H1 (cell line): ENCODE results near the gene INPP5A. TPM values are rescaled to one million over a fixed set of nuclear protein-coding genes. Genes with fewer than 3 reads are reported as not detected.

Experiments used
- CTCF ChIA-PET: fragments of 300-600 bp; sonication (Branson Sonifier 250); formaldehyde crosslinking; loops from one replicate; lab custom pipeline; 2021; ENCODE audit not compliant: partially characterized antibody; lab: Charles Lee
- POLR2A ChIA-PET: fragments of 300-600 bp; sonication (Branson Sonifier 250); formaldehyde crosslinking; loops from one replicate; lab custom pipeline; 2021; ENCODE audit warnings: inconsistent platforms; ENCODE audit not compliant: partially characterized antibody; lab: Charles Lee
- DNase-seq, 2 experiments: peaks; one replicate each; pipeline versions ENCODE4 v3.0.0 to v3.0.0-alpha.2; 2010 to 2022; ENCODE audit warnings: low spot score in 2 of 2, low read depth in 1 of 2, mixed read lengths in 1 of 2
- FAIRE-seq: peaks from 2 replicates; lab custom pipeline; 2011; peaks lifted over from hg19 to GRCh38; lab: Jason Lieb, UNC
- H2AFZ ChIP-seq: 2 replicates; pipeline ENCODE4 v1.8.1; 2012; ENCODE audit warnings: low read length, inconsistent platforms
- H2AK5ac ChIP-seq: 2 replicates; pipeline ENCODE4 v1.6.1; 2013; ENCODE audit warnings: low read depth, low read length
- H2BK120ac ChIP-seq: replicated peaks from 2 replicates; pipeline ENCODE3; 2013; ENCODE audit warnings: low read depth, low read length, inconsistent platforms
- H2BK12ac ChIP-seq: 2 replicates; pipeline ENCODE4 v1.6.1; 2013; ENCODE audit warnings: low read depth, low read length
- H2BK15ac ChIP-seq: 2 replicates; pipeline ENCODE4 v1.6.1; 2013; ENCODE audit warnings: low read length
- H2BK20ac ChIP-seq: 2 replicates; pipeline ENCODE4 v1.6.1; 2013; ENCODE audit warnings: low read length
- H2BK5ac ChIP-seq: 2 replicates; pipeline ENCODE4 v1.6.1; 2013; ENCODE audit warnings: low read depth, low read length
- H3K14ac ChIP-seq: 2 replicates; pipeline ENCODE4 v1.6.1; 2013; ENCODE audit warnings: inconsistent platforms; ENCODE audit not compliant: insufficient read length
- H3K18ac ChIP-seq: 2 replicates; pipeline ENCODE4 v1.6.1; 2013; ENCODE audit warnings: low read length; ENCODE audit errors: extremely low read depth
- H3K23ac ChIP-seq: 2 replicates; pipeline ENCODE4 v1.6.1; 2013; ENCODE audit warnings: inconsistent platforms; ENCODE audit not compliant: insufficient read length
- H3K23me2 ChIP-seq: 2 replicates; pipeline ENCODE4 v1.6.1; 2013; ENCODE audit warnings: low read depth, low read length
- H3K27ac ChIP-seq: 2 replicates; pipeline ENCODE4 v1.6.1; 2011; ENCODE audit warnings: low read depth, low read length, inconsistent platforms
- H3K27me3 ChIP-seq, 4 experiments: replicated peaks in 1 of 4; 1 replicate in 1 of 4; 2 replicates in 3 of 4; pipeline versions ENCODE4 v1.6.1 to v1.8.1; 2011 to 2013; ENCODE audit warnings: low read length in 3 of 4, mild to moderate bottlenecking in 3 of 4, inconsistent platforms in 2 of 4, mixed read lengths in 2 of 4, moderate library complexity in 1 of 4; ENCODE audit not compliant: control insufficient read depth in 3 of 4, insufficient read depth in 3 of 4; ENCODE audit errors: extremely low read depth in 1 of 4
- H3K36me3 ChIP-seq, 4 experiments: 2 replicates each; pipeline versions ENCODE4 v1.6.1 to v1.8.1; 2011 to 2013; ENCODE audit warnings: mild to moderate bottlenecking in 4 of 4, low read length in 3 of 4, moderate library complexity in 2 of 4, control low read depth in 1 of 4, inconsistent platforms in 1 of 4; ENCODE audit not compliant: insufficient read depth in 4 of 4, control insufficient read depth in 2 of 4
- H3K4ac ChIP-seq: replicated peaks from 2 replicates; pipeline ENCODE3; 2013; ENCODE audit warnings: low read length, low read depth, mixed read lengths, inconsistent platforms; ENCODE audit not compliant: insufficient read length
- H3K4me1 ChIP-seq, 4 experiments: replicated peaks in 1 of 4; 1 replicate in 1 of 4; 2 replicates in 3 of 4; pipeline versions ENCODE4 v1.6.1 to v1.8.1; 2011 to 2013; ENCODE audit warnings: low read length in 3 of 4, inconsistent platforms in 2 of 4, mixed read lengths in 1 of 4; ENCODE audit not compliant: insufficient read depth in 4 of 4, control insufficient read depth in 3 of 4
- H3K4me2 ChIP-seq, 2 experiments: 2 replicates each; pipeline versions ENCODE4 v1.6.1 to v1.8.1; 2011 to 2013; ENCODE audit warnings: low read depth in 2 of 2, low read length in 2 of 2, control low read depth in 1 of 2, inconsistent platforms in 1 of 2, mild to moderate bottlenecking in 1 of 2; ENCODE audit not compliant: insufficient read depth in 1 of 2
- H3K4me3 ChIP-seq, 4 experiments: fragments of 200-600, 300-600 bp in 1 of 4; sonication (generic), shearing (Covaris generic), sonication (Bioruptor Twin) in 1 of 4; 2 replicates each; pipeline versions ENCODE4 v1.5.1 to v1.8.1; 2011 to 2016; ENCODE audit warnings: low read length in 4 of 4, low read depth in 3 of 4, control low read depth in 2 of 4, inconsistent platforms in 2 of 4, mild to moderate bottlenecking in 2 of 4, mixed read lengths in 1 of 4, moderate library complexity in 1 of 4; ENCODE audit not compliant: insufficient read depth in 2 of 4; ENCODE audit errors: extremely low read depth in 1 of 4
- H3K56ac ChIP-seq: replicated peaks from 2 replicates; pipeline ENCODE3; 2013; ENCODE audit warnings: low read depth, mild to moderate bottlenecking, mixed read lengths, low read length, inconsistent platforms; ENCODE audit not compliant: insufficient read length
- H3K79me1 ChIP-seq: 2 replicates; pipeline ENCODE4 v1.6.1; 2013; ENCODE audit warnings: low read depth, low read length, control low read depth
- H3K79me2 ChIP-seq, 2 experiments: 2 replicates each; pipeline versions ENCODE4 v1.6.1 to v1.8.1; 2012 to 2013; ENCODE audit warnings: low read length in 2 of 2, mild to moderate bottlenecking in 2 of 2, inconsistent platforms in 1 of 2; ENCODE audit not compliant: insufficient read depth in 2 of 2, control insufficient read depth in 1 of 2
- H3K9ac ChIP-seq, 4 experiments: replicated peaks in 1 of 4; 1 replicate in 1 of 4; 2 replicates in 3 of 4; pipeline versions ENCODE4 v1.6.1 to v1.8.1; 2011 to 2013; ENCODE audit warnings: low read depth in 3 of 4, low read length in 3 of 4, control low read depth in 2 of 4, mild to moderate bottlenecking in 2 of 4, moderate library complexity in 2 of 4, inconsistent platforms in 1 of 4; ENCODE audit errors: extremely low read depth in 1 of 4
- H3K9me3 ChIP-seq, 2 experiments: 2 replicates each; pipeline versions ENCODE4 v1.6.1 to v1.8.1; 2012 to 2013; ENCODE audit warnings: mild to moderate bottlenecking in 2 of 2, moderate library complexity in 2 of 2, control low read depth in 1 of 2, inconsistent platforms in 1 of 2, low read depth in 1 of 2, low read length in 1 of 2, mixed read lengths in 1 of 2; ENCODE audit not compliant: insufficient read depth in 2 of 2
- H4K20me1 ChIP-seq, 2 experiments: replicated peaks in 1 of 2; 2 replicates each; pipeline versions ENCODE3 to v1.8.1; 2011 to 2013; ENCODE audit warnings: inconsistent platforms in 2 of 2, low read length in 2 of 2, mild to moderate bottlenecking in 1 of 2; ENCODE audit not compliant: insufficient read depth in 2 of 2, control insufficient read depth in 1 of 2
- H4K5ac ChIP-seq: 2 replicates; pipeline ENCODE4 v1.6.1; 2013; ENCODE audit warnings: low read length, low read depth, mixed read lengths, inconsistent platforms; ENCODE audit not compliant: insufficient read length
- H4K8ac ChIP-seq: 2 replicates; pipeline ENCODE4 v1.8.0; 2013; ENCODE audit warnings: mild to moderate bottlenecking, moderate library complexity, low read length, inconsistent platforms; ENCODE audit not compliant: insufficient read depth; ENCODE audit errors: extremely low read depth
- H4K91ac ChIP-seq: replicated peaks from 2 replicates; pipeline ENCODE3; 2013; ENCODE audit warnings: low read length, mixed read lengths, inconsistent platforms; ENCODE audit not compliant: insufficient read length
- EZH2 ChIP-seq: fragments of 200-600 bp; sonication (generic); IDR thresholded peaks from 2 replicates; pipeline ENCODE4 v1.7.1; 2012; ENCODE audit warnings: low read depth, mild to moderate bottlenecking, moderate library complexity, low read length, inconsistent platforms; ENCODE audit not compliant: severe bottlenecking
- HDAC2 ChIP-seq, 2 experiments: fragments of 300-600 bp in 1 of 2; sonication (generic) in 1 of 2; IDR thresholded peaks; 2 replicates each; pipeline ENCODE4 v1.6.1; 2011 to 2012; ENCODE audit warnings: low read depth in 2 of 2, low read length in 2 of 2, mild to moderate bottlenecking in 2 of 2, moderate library complexity in 2 of 2, borderline replicate concordance in 1 of 2, inconsistent platforms in 1 of 2
- SP4 ChIP-seq: IDR thresholded peaks from 2 replicates; pipeline ENCODE4 v1.6.1; 2012; ENCODE audit warnings: low read length, inconsistent platforms
- SRF ChIP-seq: IDR thresholded peaks from 2 replicates; pipeline ENCODE4 v1.6.1; 2011; ENCODE audit warnings: mild to moderate bottlenecking, low read depth, low read length, moderate library complexity
- WGBS, 2 experiments: shearing (Covaris generic) in 1 of 2; methylation state at CpG; one replicate each; pipeline versions ENCODE4 v1.1.6 to v1.1.7; 2013 to 2015; ENCODE audit warnings: low lambda C conversion rate in 2 of 2, mixed read lengths in 2 of 2, inconsistent platforms in 1 of 2, low coverage in 1 of 2, missing lambda C conversion rate in 1 of 2; ENCODE audit not compliant: insufficient replicate concordance in 2 of 2, insufficient coverage in 1 of 2, insufficient read length in 1 of 2; ENCODE audit errors: extremely low coverage in 1 of 2, missing lambda C conversion rate in 1 of 2; 5-methylcytosine and 5-hydroxymethylcytosine counted together
- polyA plus RNA-seq, 7 experiments: library from polyadenylated mRNA; depleted of rRNA in 3 of 7; stranded (reverse) in 5 of 7; unstranded in 2 of 7; fragments of >200 nt in 5 of 7; fragments of 200-250 nt in 2 of 7; gene quantifications; 1 replicate in 5 of 7; 2 replicates in 1 of 7; 4 replicates in 1 of 7; pipeline versions ENCODE4 v1.2.1 to v1.2.3, GENCODE V29; 2011 to 2013; ENCODE audit warnings: missing spikeins in 2 of 7, mixed read lengths in 2 of 7
- total RNA-seq: library from RNA; stranded (reverse); fragmentation: NEBNext Ultra II Directional; extraction: Animal tissue kit (Norgen Biotek cat#: 25700); gene quantifications from 2 replicates; pipeline ENCODE4 v1.2.1, GENCODE V29; 2021

The INPP5A gene
- total and polyA plus RNA-seq, 2 of the 8 experiments (the other 6 are each of a cell fraction or from before 2014, with no cell fraction given), result 19.7 to 27.5 TPM

GRCh38 chr10:132535065-132535651 is 2.4 kb upstream of the INPP5A start:
- Histone ChIP-seq H2BK15ac (no peak overlapping the region), H2BK20ac (no peak overlapping the region), H2BK120ac (no peak overlapping the region), H3K4ac (peak overlapping the region; percentile 97), H4K91ac (peak overlapping the region; percentile 91), H3K23me2 (peaks cover 6% of the 10 kb centered on the region; the same call in 1 of the 2 replicates), H3K4me1 (peaks cover 0 to 19% (median 10%) of the 10 kb centered on the region in 4 experiments; a peak in 6 of 7 replicates), H3K36me3 (no peaks in the 10 kb centered on the region), H4K20me1 (peaks cover 2 to 13% of the 10 kb centered on the region in 2 experiments), H3K27me3 (peaks cover 0 to 9% (median 8%) of the 10 kb centered on the region in 4 experiments; a peak in 5 of 7 replicates), H3K9ac (no peak overlapping the region; a peak in 1 of 7 replicates), H4K5ac (no peak overlapping the region), H3K14ac (no peak overlapping the region), H3K9me3 (no peaks in the 10 kb centered on the region), H2AFZ (no peak overlapping the region), H3K79me1 (peaks cover 3% of the 10 kb centered on the region; the same call in 1 of the 2 replicates), H3K4me3 (no peak overlapping the region), H2AK5ac (peak overlapping the region; percentile 78; the same call in 1 of the 2 replicates), H3K18ac (no peak overlapping the region), H2BK12ac (peak overlapping the region; percentile 30; the same call in 1 of the 2 replicates), H3K4me2 (peak overlapping the region; percentile 9 to 78; a peak in 1 of 4 replicates), H2BK5ac (0 out of 2 replicates have a peak overlapping the region, but pooled peaks have one; percentile 47), H4K8ac (no peak overlapping the region), H3K23ac (no peak overlapping the region), H3K27ac (no peak overlapping the region), H3K56ac (no peak overlapping the region), H3K79me2 (peaks cover 0 to 8% of the 10 kb centered on the region in 2 experiments; a peak in 2 of 4 replicates)
- DNase-seq, result no peak
- ChIA-PET POLR2A (interaction anchor here (0.7 to 2.2 kb wide), 2 partner anchors 17 to 37 kb away, joined by 3 to 20 read pairs; no protein-coding TSS in a partner anchor), CTCF (interaction anchor here (1.8 kb wide), 1 partner anchor 76 kb away, joined by 7 read pairs; no protein-coding TSS in a partner anchor)
- 87% methylated on average over 16 of the region's 18 CpGs; no CpG with 5 or more reads in 1 of the 2 experiments for WGBS, 2 experiments
- FAIRE-seq, result no peak
- no peak for TF ChIP-seq HDAC2 (IDR thresholded peaks at IDR 0.05; ENCODE audit: borderline replicate concordance in 1 of 2, low read depth in 2 of 2, low read length in 2 of 2)
- no peak for TF ChIP-seq SRF
- no peak for TF ChIP-seq EZH2
- no peak for TF ChIP-seq SP4
